Measurements from ENCODE around the gene KLHL10. TPM values are rescaled to one million over a fixed set of nuclear protein-coding genes. Genes with fewer than 3 reads are reported as not detected.
A peak's percentile ranks its signal among the peaks of the same experiment; 100 is the strongest.

KLHL10 gene
- total and polyA plus RNA-seq, 2 of the 13 experiments (the other 11 are each of a cell fraction or from before 2014, with no cell fraction given) = 0.04 to 0.08 TPM

GRCh38 chr17:41800601-41801373 lies 36.8 kb upstream of the KLHL10 start (continued):
- TF ChIP-seq ARID4A (CRISPR knock-in tag; IDR thresholded peaks at IDR 0.05; ENCODE audit: borderline replicate concordance) (peak; percentile 46; the same call in 1 of the 2 replicates), SIN3A (IDR thresholded peaks at IDR 0.05; ENCODE audit: borderline replicate concordance, low read depth, low read length) (no peak; the same call in 1 of the 2 replicates), FOXP4 (CRISPR knock-in tag; IDR thresholded peaks at IDR 0.05) (peak; percentile 63; the same call in 1 of the 2 replicates), IKZF5 (CRISPR knock-in tag; IDR thresholded peaks at IDR 0.05) (0 out of 2 replicates have a peak, but pooled peaks have one; percentile 30), HOMEZ (CRISPR knock-in tag; IDR thresholded peaks at IDR 0.05; ENCODE audit: low read depth) (peak; percentile 21; the same call in 1 of the 2 replicates), MEF2D (CRISPR knock-in tag; IDR thresholded peaks at IDR 0.05) (peak; percentile 72; the same call in 1 of the 2 replicates), ZBTB42 (CRISPR knock-in tag; IDR thresholded peaks at IDR 0.05) (peak; percentile 99), ZNF460 (CRISPR knock-in tag; IDR thresholded peaks at IDR 0.05; ENCODE audit: borderline replicate concordance) (no peak), SMYD3 (CRISPR knock-in tag; IDR thresholded peaks at IDR 0.05) (no peak; the same call in 1 of the 2 replicates), TFDP2 (CRISPR knock-in tag; IDR thresholded peaks at IDR 0.05) (no peak), SOX13 (IDR thresholded peaks at IDR 0.05) (no peak), SOX13 (CRISPR knock-in tag; conservative IDR thresholded peaks at IDR 0.05 in 1 of 2, IDR thresholded peaks at IDR 0.05 in 1 of 2) (no peak), POLR2AphosphoS5 (IDR thresholded peaks at IDR 0.05; ENCODE audit: low read depth, low read length) (peak; percentile 17; the same call in 1 of the 2 replicates), ZBTB33 (CRISPR knock-in tag; IDR thresholded peaks at IDR 0.05) (no peak)
